Mesangial cell (primary cell): ENCODE measurements around the gene ZNF175. TPM values are rescaled to one million over a fixed set of nuclear protein-coding genes. Genes with fewer than 3 reads are reported as not detected.

Experiments used
- total RNA-seq: library from RNA; depleted of rRNA; stranded (reverse); fragments of >200 nt; gene quantifications from 2 replicates; pipeline ENCODE4 v1.2.3, GENCODE V29; 2015

Gene ZNF175
- 1.6 and 2.4 TPM in 2 replicates for total RNA-seq

DNA sequence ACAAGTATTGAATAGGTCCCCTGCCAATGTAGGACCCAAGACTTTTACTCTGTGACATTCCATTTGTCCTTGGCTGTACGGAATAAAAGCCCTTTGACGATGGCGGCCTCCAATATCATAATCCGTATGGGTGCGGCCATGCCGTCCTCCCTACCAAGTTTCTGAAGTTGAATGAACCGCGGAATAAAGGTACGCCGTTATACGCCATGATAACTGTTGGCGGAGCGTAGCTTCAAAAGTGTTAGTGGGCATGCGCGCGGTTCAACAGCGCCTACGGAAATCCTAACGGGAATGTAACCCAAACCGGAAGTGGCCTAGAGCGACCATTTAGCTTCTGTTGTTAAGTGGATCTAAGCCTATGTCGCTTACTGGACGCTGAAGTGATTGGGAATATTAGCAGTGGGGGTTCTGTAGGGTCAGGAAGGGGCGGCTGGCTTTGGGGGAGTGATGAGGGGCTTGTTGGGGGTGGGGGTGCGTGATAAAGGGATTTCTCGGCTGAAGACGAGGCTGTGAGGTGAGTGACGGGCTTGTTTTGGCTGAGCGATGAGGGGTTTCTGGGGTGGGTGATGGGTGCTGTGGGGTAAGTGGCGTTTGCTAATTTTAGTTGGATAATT lies at the start of gene ZNF175:
TSS of gene ZNF175 (plus strand) at position 322 of the 614 bp plus-strand sequence. CDS start 2,047 bp downstream, outside the sequence.

DNA sequence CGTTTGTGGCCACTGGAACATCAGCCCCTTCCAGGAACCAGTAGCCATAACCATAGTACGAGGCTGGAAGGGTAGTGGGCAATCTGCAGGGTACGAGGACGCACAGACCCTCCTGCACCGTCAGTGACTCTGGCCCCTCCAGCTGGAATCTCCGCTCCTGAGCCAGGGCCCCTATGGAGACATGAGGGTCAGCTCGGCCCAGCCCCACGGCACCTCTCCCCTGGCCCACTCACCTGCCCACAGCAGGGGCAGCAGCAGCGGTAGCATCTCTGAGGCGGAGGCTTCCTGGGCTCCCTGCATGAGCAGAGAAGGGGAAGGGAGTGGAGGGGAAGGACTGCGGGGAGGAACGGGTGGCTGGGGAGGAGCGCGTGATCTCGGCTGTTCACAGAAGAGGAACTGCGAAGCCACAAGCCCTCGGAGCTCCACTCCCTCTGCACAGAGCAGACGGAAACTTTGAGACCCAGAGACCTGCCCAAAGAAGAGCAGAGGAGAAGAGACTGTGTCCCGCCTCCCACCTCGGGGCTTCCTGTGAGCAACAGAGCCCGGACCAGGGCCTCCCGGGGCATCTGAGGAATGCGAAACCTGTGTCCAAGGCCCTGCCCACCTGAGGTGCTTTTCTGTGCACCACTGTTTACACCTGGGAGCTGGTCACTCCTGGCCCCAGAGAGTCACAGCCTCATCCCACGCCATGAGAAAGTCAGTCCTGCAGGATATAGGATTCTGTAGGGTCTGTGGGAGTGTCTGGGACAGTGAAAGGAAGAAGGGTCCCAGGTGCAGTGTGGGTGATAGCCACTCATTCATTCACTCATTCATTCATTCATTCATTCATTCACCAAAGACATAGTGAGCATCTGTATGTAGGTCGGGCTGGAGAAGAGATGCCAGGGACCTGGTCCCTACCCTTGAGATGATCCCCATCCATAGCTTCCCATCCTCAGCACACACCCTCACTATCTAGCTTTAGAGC lies 39.5 kb upstream of the ZNF175 start, which contains the start of gene SIGLEC6:
TSS of gene SIGLEC6 (minus strand) at position 322 of the 967 bp plus-strand sequence. CDS start at position 300, 22 bp downstream.

DNA sequence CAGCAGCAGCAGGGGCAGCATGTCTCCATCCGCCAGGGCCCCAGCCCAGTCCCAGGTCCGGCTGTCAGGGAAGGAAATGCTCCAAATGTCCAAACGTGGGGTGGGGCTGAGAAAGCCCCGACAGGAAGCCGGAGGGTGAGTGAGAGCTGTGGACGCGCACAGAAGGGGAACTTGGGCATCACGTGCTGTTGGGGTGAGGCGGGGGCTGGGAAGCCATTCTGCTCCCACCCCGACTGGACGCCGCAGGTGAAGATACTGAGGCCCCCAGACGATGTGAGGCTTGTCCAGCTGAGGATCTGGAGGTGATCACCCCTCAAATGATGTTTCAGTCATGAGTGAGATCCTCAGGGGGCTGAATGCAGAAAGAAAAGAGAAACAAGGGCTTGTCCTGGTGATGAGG lies 59.2 kb downstream of the ZNF175 start, which contains the start of gene SIGLEC5:
TSS of gene SIGLEC5 (minus strand) at position 87 of the 400 bp plus-strand sequence. CDS start at position 21, 66 bp downstream.

Other genes starting within 250 kb of the ZNF175 start
- 0.33 and 0.76 TPM in 2 replicates for gene VSIG10L, start 229.1 kb upstream of the ZNF175 start, total RNA-seq
- 37.6 and 48.7 TPM in 2 replicates for gene ETFB, start 204.9 kb upstream of the ZNF175 start, total RNA-seq
- gene CLDND2, start 202.3 kb upstream of the ZNF175 start, total RNA-seq, result not detected in 2 replicates
- gene NKG7, start 198.6 kb upstream of the ZNF175 start, total RNA-seq, result not detected in 2 replicates
- gene LIM2, start 183.3 kb upstream of the ZNF175 start, total RNA-seq, result not detected in 2 replicates
- gene C19orf84, start 180.7 kb upstream of the ZNF175 start, total RNA-seq, result not detected in 2 replicates
- gene SIGLEC10, start 153.6 kb upstream of the ZNF175 start, total RNA-seq, result not detected in 2 replicates
- gene SIGLEC8, start 112.8 kb upstream of the ZNF175 start, total RNA-seq, result not detected in 2 replicates
- gene CEACAM18, start 92.7 kb upstream of the ZNF175 start, total RNA-seq, result not detected in 2 replicates
- gene SIGLEC12, start 69.5 kb upstream of the ZNF175 start, total RNA-seq, result not detected in 2 replicates
- not detected in 2 replicates for gene SIGLEC6, start 39.6 kb upstream of the ZNF175 start, total RNA-seq
- not detected in 2 replicates for gene SIGLEC5, start 59.1 kb downstream of the ZNF175 start, total RNA-seq
- not detected in 2 replicates for gene SIGLEC14, start 75.5 kb downstream of the ZNF175 start, total RNA-seq
- gene SPACA6, start 122.0 kb downstream of the ZNF175 start, total RNA-seq, result 8.1 and 13.1 TPM in 2 replicates
- gene HAS1, start 152.7 kb downstream of the ZNF175 start, total RNA-seq, result 0.33 TPM in 1 of 2 replicates, not detected in the other
- 0.81 TPM in 1 of 2 replicates, not detected in the other for gene FPR1, start 180.6 kb downstream of the ZNF175 start, total RNA-seq
- gene FPR2, start 189.9 kb downstream of the ZNF175 start, total RNA-seq, result not detected in 2 replicates
- gene FPR3, start 223.9 kb downstream of the ZNF175 start, total RNA-seq, result not detected in 2 replicates